Spleen (tissue), 7 donors: ENCODE results near the gene HTRA2.

Source experiments
- POLR2A ChIP-seq, 3 donors: fragments of 450-650 bp; IDR thresholded peaks; one replicate each; pipeline ENCODE4 v1.5.1; 2017; ENCODE audit warnings: antibody characterized with exemption in 3 of 3, mild to moderate bottlenecking in 1 of 3
- TF ChIP-seq, protein P1 (sequence below), 11 experiments: fragments of 200-600 bp in 7 of 11; fragments of 450-650 bp in 4 of 11; sonication (generic) in 4 of 11; IDR thresholded peaks in 8 of 11; conservative IDR thresholded peaks in 3 of 11; 1 replicate in 7 of 11; 2 replicates in 4 of 11; pipeline versions ENCODE4 v1.4.0 to v1.8.0; 2016 to 2021; ENCODE audit warnings: antibody characterized with exemption in 11 of 11, inconsistent platforms in 4 of 11, mild to moderate bottlenecking in 1 of 11
- donor health status: DM: no; HTN: no; CAD: no; lungs with moderate emphysema.
- donor health status: DM: no; HTN: no; CAD: no.
- donor health status: DM: no; HTN: no; CAD: no.

DNA sequence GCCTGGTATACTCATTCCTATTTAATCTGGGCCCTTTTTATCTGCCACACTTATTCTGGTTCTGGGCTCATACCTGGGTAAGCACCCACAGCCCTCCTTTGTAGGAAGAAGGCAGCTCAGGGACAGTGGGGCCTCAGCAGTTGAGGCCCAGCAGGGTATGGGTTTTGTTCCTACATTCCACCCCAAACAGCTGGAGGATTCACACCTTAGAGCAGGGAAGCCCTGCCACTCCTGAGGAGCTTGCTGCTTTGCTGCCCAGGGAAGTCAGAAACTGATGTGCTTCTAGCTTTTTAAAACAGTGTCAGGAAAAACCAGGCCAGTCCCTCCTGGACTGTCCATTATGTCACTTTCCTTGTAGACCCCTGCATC lies 29.2 kb upstream of the HTRA2 start:
- TF ChIP-seq, protein P1, sequence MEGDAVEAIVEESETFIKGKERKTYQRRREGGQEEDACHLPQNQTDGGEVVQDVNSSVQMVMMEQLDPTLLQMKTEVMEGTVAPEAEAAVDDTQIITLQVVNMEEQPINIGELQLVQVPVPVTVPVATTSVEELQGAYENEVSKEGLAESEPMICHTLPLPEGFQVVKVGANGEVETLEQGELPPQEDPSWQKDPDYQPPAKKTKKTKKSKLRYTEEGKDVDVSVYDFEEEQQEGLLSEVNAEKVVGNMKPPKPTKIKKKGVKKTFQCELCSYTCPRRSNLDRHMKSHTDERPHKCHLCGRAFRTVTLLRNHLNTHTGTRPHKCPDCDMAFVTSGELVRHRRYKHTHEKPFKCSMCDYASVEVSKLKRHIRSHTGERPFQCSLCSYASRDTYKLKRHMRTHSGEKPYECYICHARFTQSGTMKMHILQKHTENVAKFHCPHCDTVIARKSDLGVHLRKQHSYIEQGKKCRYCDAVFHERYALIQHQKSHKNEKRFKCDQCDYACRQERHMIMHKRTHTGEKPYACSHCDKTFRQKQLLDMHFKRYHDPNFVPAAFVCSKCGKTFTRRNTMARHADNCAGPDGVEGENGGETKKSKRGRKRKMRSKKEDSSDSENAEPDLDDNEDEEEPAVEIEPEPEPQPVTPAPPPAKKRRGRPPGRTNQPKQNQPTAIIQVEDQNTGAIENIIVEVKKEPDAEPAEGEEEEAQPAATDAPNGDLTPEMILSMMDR (IDR thresholded peaks at IDR 0.05 in 8 of 11, conservative IDR thresholded peaks at IDR 0.05 in 3 of 11) = no peak
- TF ChIP-seq POLR2A (IDR thresholded peaks at IDR 0.05) = no peak
